KMS-11 (cell line): ENCODE results near the gene PGGHG.
A peak's percentile ranks its signal among the peaks of the same experiment; 100 is the strongest.

Experiments
- H2AFZ ChIP-seq: fragments of 200-600 bp; sonication (generic); 2 replicates; pipeline ENCODE4 v1.6.1; 2016; ENCODE audit warnings: antibody characterized with exemption, mixed run types, low read depth
- H3K27ac ChIP-seq: fragments of 200-600 bp; sonication (generic); 2 replicates; pipeline ENCODE4 v1.6.1; 2016; ENCODE audit warnings: mild to moderate bottlenecking, mixed run types
- H3K27me3 ChIP-seq: fragments of 200-600 bp; sonication (generic); 2 replicates; pipeline ENCODE4 v1.6.1; 2017; ENCODE audit warnings: mild to moderate bottlenecking, low read depth, mixed run types, moderate library complexity; ENCODE audit not compliant: insufficient read depth
- H3K36me3 ChIP-seq: fragments of 200-600 bp; sonication (generic); 2 replicates; pipeline ENCODE4 v1.6.1; 2017; ENCODE audit warnings: mild to moderate bottlenecking, mixed run types; ENCODE audit not compliant: insufficient read depth
- H3K4me1 ChIP-seq: fragments of 200-600 bp; sonication (generic); 2 replicates; pipeline ENCODE4 v1.6.1; 2016; ENCODE audit warnings: mild to moderate bottlenecking, low read depth, mixed run types; ENCODE audit not compliant: poor library complexity, severe bottlenecking
- H3K4me2 ChIP-seq: fragments of 200-600 bp; sonication (generic); 2 replicates; pipeline ENCODE4 v1.7.0; 2016; ENCODE audit warnings: mild to moderate bottlenecking, mixed run types
- H3K4me3 ChIP-seq: fragments of 200-600 bp; sonication (generic); IDR thresholded peaks from 2 replicates; pipeline ENCODE4 v1.6.1; 2017; ENCODE audit warnings: low read depth, low read length, mixed read lengths; ENCODE audit not compliant: insufficient read depth
- H3K79me2 ChIP-seq: fragments of 200-600 bp; sonication (generic); 2 replicates; pipeline ENCODE4 v1.6.1; 2016; ENCODE audit warnings: low read depth, mixed run types; ENCODE audit not compliant: insufficient read depth
- H3K9ac ChIP-seq: fragments of 200-600 bp; sonication (generic); 2 replicates; pipeline ENCODE4 v1.6.1; 2016; ENCODE audit warnings: mild to moderate bottlenecking, mixed run types
- H4K20me1 ChIP-seq: fragments of 200-600 bp; sonication (generic); 2 replicates; pipeline ENCODE4 v1.6.1; 2016; ENCODE audit warnings: mild to moderate bottlenecking, mixed run types; ENCODE audit not compliant: insufficient read depth
- TF ChIP-seq, protein P1 (sequence below): fragments of 200-600 bp; sonication (generic); conservative IDR thresholded peaks from 2 replicates; pipeline ENCODE4 v1.6.1; 2017; ENCODE audit warnings: low read depth, mild to moderate bottlenecking, antibody characterized with exemption, low read length, moderate library complexity, mixed read lengths

Gene PGGHG

DNA sequence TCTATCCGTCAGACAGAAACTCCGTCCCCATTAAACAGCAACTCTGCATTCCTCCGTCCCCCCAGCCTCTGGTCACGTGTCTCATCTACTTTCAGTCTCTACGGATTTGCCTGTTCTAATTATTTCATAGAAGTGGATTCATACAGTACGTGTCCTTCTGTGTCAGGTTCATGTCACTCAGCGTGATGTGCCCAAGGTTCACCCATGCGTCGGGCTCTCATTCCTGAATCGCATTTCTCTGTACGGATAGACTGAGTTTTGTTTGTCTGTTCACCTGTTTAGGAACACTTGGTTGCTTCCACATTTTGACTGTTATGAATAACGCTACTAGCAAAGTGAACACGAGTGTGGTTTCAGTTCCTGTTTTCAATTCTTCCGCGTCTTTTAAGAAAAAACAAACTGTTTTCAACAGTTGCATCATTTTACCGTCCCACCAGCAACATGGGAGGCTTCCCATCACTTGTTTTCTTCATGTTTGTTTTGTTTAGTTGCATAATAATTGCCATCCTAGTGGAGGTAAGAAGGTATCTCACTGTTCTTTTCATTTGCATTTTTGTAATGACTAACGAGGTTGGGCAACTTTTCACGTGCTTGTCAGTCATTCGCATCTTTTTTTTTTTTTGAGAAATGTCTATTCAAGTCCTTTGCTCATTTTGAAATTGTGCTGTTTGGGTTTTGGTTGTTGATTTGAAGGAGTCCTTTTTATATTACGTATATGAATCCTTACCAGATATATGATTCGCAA is 19.6 kb upstream of the PGGHG start:
- TF ChIP-seq, protein P1, sequence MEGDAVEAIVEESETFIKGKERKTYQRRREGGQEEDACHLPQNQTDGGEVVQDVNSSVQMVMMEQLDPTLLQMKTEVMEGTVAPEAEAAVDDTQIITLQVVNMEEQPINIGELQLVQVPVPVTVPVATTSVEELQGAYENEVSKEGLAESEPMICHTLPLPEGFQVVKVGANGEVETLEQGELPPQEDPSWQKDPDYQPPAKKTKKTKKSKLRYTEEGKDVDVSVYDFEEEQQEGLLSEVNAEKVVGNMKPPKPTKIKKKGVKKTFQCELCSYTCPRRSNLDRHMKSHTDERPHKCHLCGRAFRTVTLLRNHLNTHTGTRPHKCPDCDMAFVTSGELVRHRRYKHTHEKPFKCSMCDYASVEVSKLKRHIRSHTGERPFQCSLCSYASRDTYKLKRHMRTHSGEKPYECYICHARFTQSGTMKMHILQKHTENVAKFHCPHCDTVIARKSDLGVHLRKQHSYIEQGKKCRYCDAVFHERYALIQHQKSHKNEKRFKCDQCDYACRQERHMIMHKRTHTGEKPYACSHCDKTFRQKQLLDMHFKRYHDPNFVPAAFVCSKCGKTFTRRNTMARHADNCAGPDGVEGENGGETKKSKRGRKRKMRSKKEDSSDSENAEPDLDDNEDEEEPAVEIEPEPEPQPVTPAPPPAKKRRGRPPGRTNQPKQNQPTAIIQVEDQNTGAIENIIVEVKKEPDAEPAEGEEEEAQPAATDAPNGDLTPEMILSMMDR, result no peak; the same call in 1 of the 2 replicates
- Histone ChIP-seq H3K27ac (peak overlapping the region; percentile 97), H3K4me3 (no peak overlapping the region), H2AFZ (peak overlapping the region; percentile 15), H4K20me1 (no peaks in the 10 kb centered on the region), H3K4me2 (peak overlapping the region; percentile 100), H3K36me3 (no peaks in the 10 kb centered on the region), H3K9ac (peak overlapping the region; percentile 85), H3K79me2 (0 out of 2 replicates have a peak, but pooled peaks cover 9% of the 10 kb centered on the region), H3K27me3 (no peaks in the 10 kb centered on the region), H3K4me1 (peaks cover 29% of the 10 kb centered on the region)

DNA sequence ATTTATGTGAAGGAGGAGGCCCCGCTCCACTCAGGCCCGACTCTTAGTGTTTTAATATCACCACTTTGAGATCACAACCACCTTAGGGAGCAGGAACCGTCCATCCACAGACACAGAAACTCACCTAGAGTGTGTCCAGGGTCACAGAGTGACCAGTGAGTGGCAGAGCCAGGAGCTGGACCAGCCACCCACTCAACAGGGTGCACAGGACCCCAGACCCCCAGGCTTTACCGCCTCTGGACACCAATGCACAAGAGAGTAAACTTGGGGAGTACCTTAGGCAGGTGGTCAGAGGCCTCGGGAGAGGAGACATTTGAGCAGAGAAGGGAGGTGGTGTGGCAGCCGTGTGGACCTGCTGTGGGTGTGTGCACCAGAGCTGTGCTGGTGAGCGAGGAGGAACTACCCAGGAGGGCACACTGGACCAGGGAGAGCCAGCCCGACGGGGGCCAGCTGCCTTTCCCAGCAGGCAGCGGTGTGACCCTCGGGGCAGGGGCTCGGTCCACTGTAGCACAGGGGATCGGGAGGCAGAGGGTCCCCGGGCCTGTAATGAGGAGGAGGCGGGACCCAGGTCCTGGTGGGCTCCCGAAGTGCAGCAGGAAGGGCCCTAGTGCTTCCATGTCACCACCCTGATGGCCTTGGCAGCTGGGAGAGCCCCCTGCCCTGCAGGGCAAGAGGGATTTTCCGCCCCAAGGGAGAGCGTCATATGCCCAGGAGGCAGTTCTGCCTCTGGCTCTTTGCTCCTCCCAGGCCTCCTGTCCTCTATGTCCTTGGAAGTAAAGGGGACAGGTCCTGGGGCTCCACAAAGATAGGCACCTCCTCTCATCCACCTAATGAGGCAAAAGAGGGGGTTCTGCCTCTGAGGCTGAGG is 18.2 kb upstream of the PGGHG start:
- 0 out of 2 replicates have a peak, but pooled peaks cover 9% of the 10 kb centered on the region for H3K79me2 ChIP-seq
- H3K27ac ChIP-seq, result no peak overlapping the region; the same call in 1 of the 2 replicates
- H3K4me3 ChIP-seq, result no peak overlapping the region
- TF ChIP-seq, protein P1, result no peak
- H4K20me1 ChIP-seq, result no peaks in the 10 kb centered on the region
- no peaks in the 10 kb centered on the region for H3K27me3 ChIP-seq
- no peaks in the 10 kb centered on the region for H3K36me3 ChIP-seq
- no peak overlapping the region for H2AFZ ChIP-seq
- H3K9ac ChIP-seq, result no peak overlapping the region
- H3K4me1 ChIP-seq, result peaks cover 23% of the 10 kb centered on the region
- no peak overlapping the region for H3K4me2 ChIP-seq

DNA sequence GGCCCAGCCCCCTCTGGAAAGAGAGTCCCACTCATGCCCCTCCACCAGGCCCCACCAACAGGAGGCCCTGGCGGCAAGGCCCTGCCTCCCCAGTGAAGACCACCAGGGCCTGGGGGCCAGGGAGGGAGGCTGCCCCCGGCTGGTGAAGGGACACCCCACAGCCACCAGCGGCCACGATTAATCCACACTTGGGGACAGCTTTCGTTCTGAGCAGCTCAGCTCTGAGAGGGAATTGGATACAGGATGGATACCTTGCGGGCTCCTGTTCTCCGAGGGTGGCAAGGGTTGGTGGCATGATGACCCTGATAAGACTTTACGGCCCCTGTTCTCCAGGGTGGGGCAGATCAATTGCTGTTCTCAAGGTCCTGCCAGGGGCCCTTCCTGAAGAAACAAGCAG is 17.6 kb upstream of the PGGHG start:
- Histone ChIP-seq H3K4me2 (no peak overlapping the region), H3K4me3 (no peak overlapping the region), H3K4me1 (peaks cover 23% of the 10 kb centered on the region), H3K36me3 (no peaks in the 10 kb centered on the region), H3K9ac (no peak overlapping the region), H3K27ac (no peak overlapping the region), H3K79me2 (0 out of 2 replicates have a peak, but pooled peaks cover 9% of the 10 kb centered on the region), H4K20me1 (no peaks in the 10 kb centered on the region), H3K27me3 (no peaks in the 10 kb centered on the region), H2AFZ (no peak overlapping the region)
- TF ChIP-seq, protein P1, result no peak

DNA sequence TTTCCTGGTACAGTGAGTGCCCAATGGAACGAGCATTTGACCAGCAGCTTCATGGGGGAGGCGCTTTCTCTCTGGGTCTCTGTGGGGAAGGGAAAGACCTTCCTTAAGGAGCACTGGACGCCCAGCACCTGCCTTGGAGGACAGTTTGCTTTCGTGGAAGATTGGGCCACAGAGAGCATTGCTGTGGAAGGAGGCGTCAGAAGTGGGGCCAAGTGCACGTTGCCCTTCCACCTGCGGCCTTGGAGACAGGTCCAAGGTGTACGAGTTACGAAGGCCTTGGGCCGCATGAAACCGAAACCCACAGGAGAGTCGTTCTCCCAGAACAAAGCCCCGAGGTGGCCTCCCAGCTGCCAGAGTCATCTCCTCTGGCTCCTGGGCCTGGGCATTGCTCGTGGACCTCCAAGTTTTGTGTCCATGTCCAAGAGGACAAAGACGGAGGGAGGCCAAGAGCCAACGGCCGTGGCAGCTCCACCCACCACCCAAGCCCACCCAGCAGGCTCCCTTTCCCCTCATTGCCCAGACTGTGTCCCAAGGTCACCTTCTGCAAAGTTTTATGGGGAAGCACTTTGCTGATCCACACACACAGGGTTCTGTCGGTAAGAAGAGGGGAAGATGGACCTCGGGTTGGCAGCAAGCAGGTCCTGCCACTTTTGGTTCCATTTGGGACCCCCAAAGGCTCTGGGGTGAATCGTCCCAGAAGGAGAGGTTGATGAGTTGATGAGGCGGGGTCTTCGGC is 16.6 kb upstream of the PGGHG start:
- Histone ChIP-seq H2AFZ (no peak overlapping the region), H4K20me1 (no peaks in the 10 kb centered on the region), H3K79me2 (0 out of 2 replicates have a peak, but pooled peaks cover 9% of the 10 kb centered on the region), H3K4me1 (peaks cover 17% of the 10 kb centered on the region), H3K36me3 (no peaks in the 10 kb centered on the region), H3K4me2 (no peak overlapping the region), H3K4me3 (no peak overlapping the region), H3K27ac (no peak overlapping the region), H3K27me3 (no peaks in the 10 kb centered on the region), H3K9ac (no peak overlapping the region)
- TF ChIP-seq, protein P1, result no peak
